ENCODE measurements around the gene FOXL3.

DNA sequence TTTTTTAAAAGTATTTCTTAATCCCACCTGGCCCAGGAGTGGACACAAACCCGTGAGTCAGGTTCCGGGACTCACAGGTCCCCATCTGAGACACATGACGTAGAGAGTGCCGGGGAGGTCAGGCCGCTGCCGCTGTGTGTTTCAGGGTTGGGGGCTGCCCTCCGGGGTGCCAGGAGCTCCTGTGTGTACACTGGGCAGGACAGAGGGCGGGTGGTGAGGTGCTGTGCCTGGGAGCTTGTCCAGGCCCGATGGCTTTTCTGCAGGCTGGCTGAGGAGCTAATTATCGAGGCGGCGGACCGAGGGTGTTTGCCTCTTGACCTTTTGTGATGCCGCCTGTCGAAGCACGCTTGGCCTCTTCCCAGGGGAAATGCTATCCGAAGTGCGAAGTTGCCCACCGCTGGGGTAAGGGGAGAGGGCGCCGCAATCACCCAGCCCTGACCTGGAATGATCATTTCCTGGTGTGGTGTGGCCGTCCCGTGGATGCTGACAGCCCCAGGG, 42.1 kb downstream of the FOXL3 start:
- TF ChIP-seq, protein P1, sequence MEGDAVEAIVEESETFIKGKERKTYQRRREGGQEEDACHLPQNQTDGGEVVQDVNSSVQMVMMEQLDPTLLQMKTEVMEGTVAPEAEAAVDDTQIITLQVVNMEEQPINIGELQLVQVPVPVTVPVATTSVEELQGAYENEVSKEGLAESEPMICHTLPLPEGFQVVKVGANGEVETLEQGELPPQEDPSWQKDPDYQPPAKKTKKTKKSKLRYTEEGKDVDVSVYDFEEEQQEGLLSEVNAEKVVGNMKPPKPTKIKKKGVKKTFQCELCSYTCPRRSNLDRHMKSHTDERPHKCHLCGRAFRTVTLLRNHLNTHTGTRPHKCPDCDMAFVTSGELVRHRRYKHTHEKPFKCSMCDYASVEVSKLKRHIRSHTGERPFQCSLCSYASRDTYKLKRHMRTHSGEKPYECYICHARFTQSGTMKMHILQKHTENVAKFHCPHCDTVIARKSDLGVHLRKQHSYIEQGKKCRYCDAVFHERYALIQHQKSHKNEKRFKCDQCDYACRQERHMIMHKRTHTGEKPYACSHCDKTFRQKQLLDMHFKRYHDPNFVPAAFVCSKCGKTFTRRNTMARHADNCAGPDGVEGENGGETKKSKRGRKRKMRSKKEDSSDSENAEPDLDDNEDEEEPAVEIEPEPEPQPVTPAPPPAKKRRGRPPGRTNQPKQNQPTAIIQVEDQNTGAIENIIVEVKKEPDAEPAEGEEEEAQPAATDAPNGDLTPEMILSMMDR (IDR thresholded peaks at IDR 0.05): no peak
- no peak for TF ChIP-seq POLR2AphosphoS5 (IDR thresholded peaks at IDR 0.05)
- TF ChIP-seq POLR2A (IDR thresholded peaks at IDR 0.05): no peak
